Measurements from ENCODE around the gene PCDHGB5.
A peak's percentile ranks its signal among the peaks of the same experiment; 100 is the strongest.
"Not testable (repeated sequence)": the region's sequence is repeated elsewhere in the genome, so short reads cannot be mapped to it uniquely, and the experiment has no call there.

The PCDHGB5 gene

GRCh38 chr5:141382469-141383294 is 15.1 kb upstream of the PCDHGB5 start, which contains the start of gene PCDHGA7:
PCDHGA7 (plus strand) TSS chr5:141382742; CDS start chr5:141382900, 158 bp downstream.
- no peak for DNase-seq (ENCODE audit: low spot score)

- no peak for DNase-seq (ENCODE audit: low spot score)
Observed at GRCh38 chr5:141383345-141383744, 14.4 kb upstream of the PCDHGB5 start.

GRCh38 chr5:141384471-141385267 is 13.1 kb upstream of the PCDHGB5 start:
- DNase-seq (ENCODE audit: low spot score) = no peak

GRCh38 chr5:141387557-141388311 is 10.0 kb upstream of the PCDHGB5 start, which contains the start of gene PCDHGB4:
PCDHGB4 (plus strand) TSS chr5:141387698; CDS start chr5:141387885, 187 bp downstream.
- not testable (repeated sequence) for DNase-seq (ENCODE audit: low spot score)

GRCh38 chr5:141388661-141389060 is 9.1 kb upstream of the PCDHGB5 start:
- DNase-seq (ENCODE audit: low spot score) = no peak

- DNase-seq (ENCODE audit: low spot score) = no peak
Observed at GRCh38 chr5:141389153-141390042, 8.3 kb upstream of the PCDHGB5 start.

- DNase-seq (ENCODE audit: low spot score) = no peak
Observed at GRCh38 chr5:141392429-141393198, 5.1 kb upstream of the PCDHGB5 start, which contains the start of gene PCDHGA8. PCDHGA8 (plus strand) TSS chr5:141392633; CDS start chr5:141392814, 181 bp downstream.

- no peak for DNase-seq (ENCODE audit: low spot score)
Observed at GRCh38 chr5:141393267-141393666, 4.5 kb upstream of the PCDHGB5 start.

GRCh38 chr5:141394401-141395187 is 3.2 kb upstream of the PCDHGB5 start:
- DNase-seq (ENCODE audit: low spot score) = not testable (repeated sequence)

- DNase-seq (ENCODE audit: low spot score) = no peak
Observed at GRCh38 chr5:141398608-141399007, 861 bp downstream of the PCDHGB5 start.

GRCh38 chr5:141399555-141400258 is 2.0 kb downstream of the PCDHGB5 start:
- DNase-seq (ENCODE audit: low spot score) = no peak

- DNase-seq (ENCODE audit: low spot score) = peak; percentile 53
Observed at GRCh38 chr5:141402553-141403243, 5.0 kb downstream of the PCDHGB5 start, which contains the start of gene PCDHGA9. PCDHGA9 (plus strand) TSS chr5:141402778; CDS start chr5:141402953, 175 bp downstream.

GRCh38 chr5:141403387-141403786 is 5.6 kb downstream of the PCDHGB5 start:
- DNase-seq (ENCODE audit: low spot score) = no peak

- DNase-seq (ENCODE audit: low spot score) = not testable (repeated sequence)
Observed at GRCh38 chr5:141407790-141408505, 10.2 kb downstream of the PCDHGB5 start, which contains the start of gene PCDHGB6. PCDHGB6 (plus strand) TSS chr5:141408021; CDS start chr5:141408203, 182 bp downstream.

- no peak for DNase-seq (ENCODE audit: low spot score)
Observed at GRCh38 chr5:141409598-141410306, 12.0 kb downstream of the PCDHGB5 start.

- no peak for DNase-seq (ENCODE audit: low spot score)
Observed at GRCh38 chr5:141411575-141411974, 13.8 kb downstream of the PCDHGB5 start.
